BJ (cell line): ENCODE measurements around the gene NMT1. TPM values are rescaled to one million over a fixed set of nuclear protein-coding genes. Genes with fewer than 3 reads are reported as not detected.
A peak's percentile ranks its signal among the peaks of the same experiment; 100 is the strongest.

Source experiments
- CTCF ChIA-PET: fragments of 350-600 bp; formaldehyde crosslinking; extraction: SDS; loops from one replicate; lab custom pipeline; 2021; ENCODE audit warnings: antibody characterized with exemption, inconsistent platforms; lab: Yijun Ruan, JAX
- POLR2A ChIA-PET: fragments of 300-600 bp; sonication (Branson Sonifier 250); formaldehyde crosslinking; extraction: SDS; loops from one replicate; lab custom pipeline; 2021; ENCODE audit warnings: antibody characterized with exemption; lab: Charles Lee
- DNase-seq: peaks from one replicate; pipeline ENCODE4 v3.0.0-alpha.2; 2011; ENCODE audit warnings: low read depth
- H3K27me3 ChIP-seq: 2 replicates; pipeline ENCODE4 v1.6.0; 2011; ENCODE audit warnings: low read length; ENCODE audit not compliant: control insufficient read depth, insufficient read depth
- H3K36me3 ChIP-seq: 2 replicates; pipeline ENCODE4 v1.5.1; 2011; ENCODE audit warnings: low read length; ENCODE audit not compliant: control insufficient read depth, insufficient read depth
- H3K4me3 ChIP-seq: 2 replicates; pipeline ENCODE4 v1.5.1; 2011; ENCODE audit warnings: low read depth, mild to moderate bottlenecking, control low read depth, low read length
- CTCF ChIP-seq: IDR thresholded peaks from 2 replicates; pipeline ENCODE4 v1.5.1; 2011; ENCODE audit warnings: low read depth, mild to moderate bottlenecking, control low read depth, inconsistent platforms, low read length, moderate library complexity; ENCODE audit not compliant: insufficient read depth
- polyA plus RNA-seq: library from polyadenylated mRNA; depleted of rRNA; stranded (reverse); fragments of >200 nt; gene quantifications from 2 replicates; pipeline ENCODE4 v1.2.3, GENCODE V29; 2011

The NMT1 gene
- polyA plus RNA-seq, 1 experiment = 62.5 TPM

GRCh38 chr17:45129940-45130680, 69.0 kb downstream of the NMT1 start:
- CTCF ChIA-PET = interaction anchor here (0.7 to 7.3 kb wide), 13 partner anchors 14 to 355 kb away, joined by 3 to 131 read pairs (median 5); partner anchors contain the start of genes EFTUD2 and HEXIM1
- Histone ChIP-seq H3K36me3 (peaks cover 1% of the 10 kb centered on the region; the same call in 1 of the 2 replicates), H3K4me3 (peak overlapping the region; percentile 66), H3K27me3 (no peaks in the 10 kb centered on the region)
- POLR2A ChIA-PET = no interaction called here
- no peak for TF ChIP-seq CTCF
- DNase-seq = no peak

GRCh38 chr17:45130681-45131615, 69.8 kb downstream of the NMT1 start:
- TF ChIP-seq CTCF = no peak
- CTCF ChIA-PET = interaction anchor here (0.7 to 7.3 kb wide), 19 partner anchors 9 to 355 kb away, joined by 3 to 131 read pairs (median 5); partner anchors contain the start of genes EFTUD2 and HEXIM1
- POLR2A ChIA-PET = no interaction called here
- DNase-seq = no peak
- Histone ChIP-seq H3K36me3 (peaks cover 1% of the 10 kb centered on the region; the same call in 1 of the 2 replicates), H3K4me3 (peak overlapping the region; percentile 66), H3K27me3 (no peaks in the 10 kb centered on the region)

- CTCF ChIA-PET = interaction anchor here (0.6 to 7.3 kb wide), 23 partner anchors 10 to 266 kb away, joined by 3 to 131 read pairs (median 5); partner anchors contain the start of genes EFTUD2 and HEXIM1
Measured at GRCh38 chr17:45131616-45132319, 70.7 kb downstream of the NMT1 start.

GRCh38 chr17:45132320-45132571, 71.1 kb downstream of the NMT1 start, which contains the start of gene PLCD3:
TSS of gene PLCD3 (minus strand) at chr17:45132515. CDS start at chr17:45132410, 105 bp downstream.
- no peak for TF ChIP-seq CTCF
- peak within 1 kb of the TSS; percentile 66 for H3K4me3 ChIP-seq
- DNase-seq = no peak
- POLR2A ChIA-PET = no interaction called here
- no peaks in the 10 kb centered on the region for H3K36me3 ChIP-seq
- H3K27me3 ChIP-seq = no peaks in the 10 kb centered on the region
- CTCF ChIA-PET = interaction anchor here (0.6 to 7.3 kb wide), 22 partner anchors 8 to 266 kb away, joined by 3 to 131 read pairs (median 4); partner anchors contain the start of gene HEXIM1

More at GRCh38 chr17:45131616-45132319, 70.7 kb downstream of the NMT1 start:
- Histone ChIP-seq H3K27me3 (no peaks in the 10 kb centered on the region), H3K36me3 (peaks cover 1% of the 10 kb centered on the region; the same call in 1 of the 2 replicates), H3K4me3 (peak overlapping the region; percentile 66)
- TF ChIP-seq CTCF = peak; percentile 89
- DNase-seq = no peak
- POLR2A ChIA-PET = no interaction called here
